HCT116 (cell line): ENCODE results near the gene SDCCAG8. TPM values are rescaled to one million over a fixed set of nuclear protein-coding genes. Genes with fewer than 3 reads are reported as not detected.
A peak's percentile ranks its signal among the peaks of the same experiment; 100 is the strongest.

Experiments
- ATAC-seq: fragments of 200-7000 bp; cut with Tn5 transposase; 2 replicates; pipeline ENCODE4 v1.9.1; 2020; ENCODE audit warnings: mild to moderate bottlenecking, moderate library complexity
- BruUV-seq: library from RNA; stranded (reverse); fragments of 400-500 nt; replicated peaks from 2 replicates; lab custom pipeline; 2021; lab: Mats Ljungman, UMichigan
- CTCF ChIA-PET: fragments of 300-600 bp; sonication (Branson Sonifier 250); formaldehyde crosslinking; loops from one replicate; lab custom pipeline; 2021; ENCODE audit warnings: antibody characterized with exemption; lab: Charles Lee
- POLR2A ChIA-PET: fragments of 300-600, 350-600 bp; sonication (Branson Sonifier 250); formaldehyde crosslinking; loops from one replicate; lab custom pipeline; 2021; ENCODE audit warnings: antibody characterized with exemption; lab: Charles Lee
- RAD21 ChIA-PET, 2 experiments: fragments of 300-600 bp; sonication (Branson Sonifier 250); formaldehyde crosslinking; loops; one replicate each; lab custom pipeline; 2023; ENCODE audit warnings: low total read pairs in 2 of 2; ENCODE audit not compliant: uncharacterized antibody in 2 of 2, unreplicated experiment in 2 of 2, low non-redundant PET in 1 of 2; lab: Charles Lee
- DNase-seq: peaks from one replicate; pipeline ENCODE4 v3.0.0-alpha.2; 2010; ENCODE audit warnings: low read depth, low spot score
- H2AFZ ChIP-seq: fragments of 200-600 bp; shearing (Covaris generic), sonication (generic); 2 replicates; pipeline ENCODE4 v1.6.1; 2017; ENCODE audit warnings: low read depth, mixed run types, mixed read lengths, antibody characterized with exemption, low read length; ENCODE audit not compliant: poor library complexity, severe bottlenecking
- H3K27ac ChIP-seq: 2 replicates; pipeline ENCODE4 v1.5.1; 2012; ENCODE audit warnings: low read depth, low read length
- H3K27me3 ChIP-seq: fragments of 200-600 bp; sonication (generic); 2 replicates; pipeline ENCODE4 v1.6.1; 2016; ENCODE audit warnings: mixed run types, low read length, mixed read lengths; ENCODE audit not compliant: insufficient read depth
- H3K36me3 ChIP-seq, 2 experiments: fragments of 200-500 bp in 1 of 2; fragments of 200-600 bp in 1 of 2; sonication (Bioruptor generic) in 1 of 2; sonication (generic) in 1 of 2; 2 replicates each; pipeline versions ENCODE4 v1.5.1 to v1.6.1; 2014 to 2016; ENCODE audit warnings: low read length in 2 of 2, inconsistent platforms in 1 of 2, mixed read lengths in 1 of 2, mixed run types in 1 of 2; ENCODE audit not compliant: insufficient read depth in 2 of 2, control insufficient read depth in 1 of 2
- H3K4me1 ChIP-seq, 2 experiments: fragments of 200-600 bp in 1 of 2; sonication (generic) in 1 of 2; 2 replicates each; pipeline versions ENCODE4 v1.5.1 to v1.6.1; 2012 to 2017; ENCODE audit warnings: low read length in 2 of 2, inconsistent platforms in 1 of 2, mild to moderate bottlenecking in 1 of 2, mixed read lengths in 1 of 2, mixed run types in 1 of 2, moderate library complexity in 1 of 2; ENCODE audit not compliant: insufficient read depth in 2 of 2, control insufficient read depth in 1 of 2
- H3K4me2 ChIP-seq: fragments of 200-600 bp; sonication (generic); 2 replicates; pipeline ENCODE4 v1.6.1; 2017; ENCODE audit warnings: mixed run types, low read length, mixed read lengths
- H3K4me3 ChIP-seq, 2 experiments: fragments of 200-600 bp in 1 of 2; sonication (generic) in 1 of 2; replicated peaks in 1 of 2; 2 replicates each; pipeline ENCODE4 v1.5.1; 2011 to 2016; ENCODE audit warnings: low read length in 2 of 2, control low read depth in 1 of 2, low read depth in 1 of 2, mild to moderate bottlenecking in 1 of 2, mixed read lengths in 1 of 2, mixed run types in 1 of 2
- H3K79me2 ChIP-seq: fragments of 200-600 bp; sonication (generic); 2 replicates; pipeline ENCODE4 v1.6.1; 2017; ENCODE audit warnings: mild to moderate bottlenecking, mixed run types, low read length, moderate library complexity, mixed read lengths; ENCODE audit not compliant: insufficient read depth
- H3K9ac ChIP-seq: fragments of 200-600 bp; sonication (generic); 2 replicates; pipeline ENCODE4 v1.6.1; 2016; ENCODE audit warnings: low read length, mixed read lengths
- H3K9me2 ChIP-seq: fragments of 200-600 bp; sonication (generic), shearing (Covaris generic); 2 replicates; pipeline ENCODE4 v1.6.1; 2017; ENCODE audit warnings: mixed run types, mild to moderate bottlenecking, moderate library complexity; ENCODE audit not compliant: insufficient read depth
- H3K9me3 ChIP-seq, 2 experiments: fragments of 200-500 bp in 1 of 2; fragments of 200-600 bp in 1 of 2; sonication (Bioruptor generic) in 1 of 2; sonication (generic) in 1 of 2; 2 replicates each; pipeline ENCODE4 v1.6.1; 2014 to 2017; ENCODE audit warnings: low read length in 2 of 2, mixed read lengths in 2 of 2, inconsistent platforms in 1 of 2, low read depth in 1 of 2, mild to moderate bottlenecking in 1 of 2, mixed run types in 1 of 2, moderate library complexity in 1 of 2; ENCODE audit not compliant: control insufficient read depth in 1 of 2, insufficient read depth in 1 of 2
- H4K20me1 ChIP-seq: fragments of 200-600 bp; sonication (generic), shearing (Covaris generic); 2 replicates; pipeline ENCODE4 v1.6.1; 2017; ENCODE audit warnings: mixed run types, mild to moderate bottlenecking, moderate library complexity; ENCODE audit not compliant: insufficient read depth
- CBX3 ChIP-seq: IDR thresholded peaks from 2 replicates; pipeline ENCODE4 v1.6.1; 2012; ENCODE audit warnings: low read depth
- CEBPB ChIP-seq: IDR thresholded peaks from 2 replicates; pipeline ENCODE4 v1.6.1; 2012; ENCODE audit warnings: low read depth
- EGR1 ChIP-seq: IDR thresholded peaks from 2 replicates; pipeline ENCODE4 v1.6.1; 2012; ENCODE audit warnings: low read depth
- EZH2 ChIP-seq: fragments of 200-600 bp; sonication (generic); IDR thresholded peaks from 2 replicates; pipeline ENCODE4 v1.6.1; 2017; ENCODE audit warnings: antibody characterized with exemption, mixed run types
- EZH2phosphoT487 ChIP-seq: fragments of 200-600 bp; IDR thresholded peaks from 2 replicates; pipeline ENCODE4 v1.6.1; 2018; ENCODE audit warnings: antibody characterized with exemption, borderline replicate concordance
- JUND ChIP-seq: IDR thresholded peaks from 2 replicates; pipeline ENCODE4 v1.6.1; 2012
- POLR2A ChIP-seq: IDR thresholded peaks from 2 replicates; pipeline ENCODE4 v1.7.0; 2011; ENCODE audit warnings: borderline replicate concordance; ENCODE audit not compliant: insufficient read depth, insufficient read length; ENCODE audit errors: extremely low read depth
- ZBTB33 ChIP-seq: IDR thresholded peaks from 2 replicates; pipeline ENCODE4 v1.6.1; 2011; ENCODE audit warnings: mild to moderate bottlenecking, low read length, moderate library complexity; ENCODE audit not compliant: insufficient replicate concordance; ENCODE audit errors: extremely low read depth
- ZNF274 ChIP-seq: fragments of 200-500 bp; sonication (Bioruptor generic); IDR thresholded peaks from 2 replicates; pipeline ENCODE4 v1.6.1; 2014; ENCODE audit warnings: mild to moderate bottlenecking, low read depth, low read length, inconsistent platforms
- intact Hi-C: fragments of 100-400 bp; cut with micrococcal nuclease; formaldehyde crosslinking; loops from 2 replicates; pipeline ENCODE4 v1.10.0; 2022
- total RNA-seq: library from RNA; stranded (reverse); gene quantifications from one replicate; pipeline ENCODE4 v1.2.1, GENCODE V29; 2021; ENCODE audit not compliant: unreplicated experiment
- TF ChIP-seq, protein P1 (sequence below): IDR thresholded peaks from 2 replicates; pipeline ENCODE4 v1.6.1; 2012; ENCODE audit warnings: low read depth

SDCCAG8 gene
- total RNA-seq, 1 experiment from 2014 or later, result 38.2 TPM

GRCh38 chr1:243270097-243270864 is 14.4 kb downstream of the SDCCAG8 start:
- CTCF ChIA-PET, result no interaction called here
- DNase-seq (no peak), ATAC-seq (no peak)
- TF ChIP-seq CEBPB, result no peak
- no peak for TF ChIP-seq ZNF274
- TF ChIP-seq EZH2, result no peak
- TF ChIP-seq ZBTB33, result no peak
- no peak for TF ChIP-seq POLR2A
- POLR2A ChIA-PET, result interaction anchor here (2.1 kb wide), 1 partner anchor 15 kb away, joined by 12 read pairs; the partner anchor contains the start of genes CEP170 and SDCCAG8
- H3K9ac ChIP-seq, result peak overlapping the region; percentile 61
- no peak overlapping the region for H2AFZ ChIP-seq
- H3K4me1 ChIP-seq, result peaks cover 27 to 53% of the 10 kb centered on the region in 2 experiments
- H3K9me3 ChIP-seq, result no peaks in the 10 kb centered on the region
- no peaks in the 10 kb centered on the region for H3K27me3 ChIP-seq
- H3K79me2 ChIP-seq, result peaks cover 8% of the 10 kb centered on the region
- BruUV-seq, result no TSS peak
- no peaks in the 10 kb centered on the region for H4K20me1 ChIP-seq
- H3K36me3 ChIP-seq, result no peaks in the 10 kb centered on the region; a peak in 1 of 4 replicates
- 0 out of 4 replicates have a peak overlapping the region, but pooled peaks of 1 of the 2 experiments have one; percentile 51 for H3K4me3 ChIP-seq
- peak overlapping the region; percentile 94 for H3K27ac ChIP-seq
- no peaks in the 10 kb centered on the region for H3K9me2 ChIP-seq
- RAD21 ChIA-PET, result no interaction called here
- intact Hi-C loops, result no loop called here
- H3K4me2 ChIP-seq, result peak overlapping the region; percentile 73

DNA sequence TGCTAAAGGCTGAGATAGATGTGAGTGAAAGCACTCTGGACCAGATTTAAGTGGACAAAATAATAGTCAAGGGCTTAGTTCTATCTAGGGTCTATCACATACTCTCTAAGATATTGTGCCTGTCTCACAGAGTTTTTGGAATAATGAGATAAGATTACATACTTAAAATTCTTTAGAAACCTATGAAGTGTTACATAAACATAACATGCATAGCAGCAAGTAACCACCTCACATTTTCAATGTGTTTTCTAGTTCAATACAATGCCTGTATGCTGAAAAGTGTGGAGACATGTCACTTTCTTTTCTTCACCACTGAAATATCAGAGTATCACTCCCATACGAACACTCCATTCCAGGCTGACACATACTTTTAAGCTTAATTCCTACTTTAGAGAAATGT is 16.2 kb downstream of the SDCCAG8 start:
- H3K27me3 ChIP-seq, result no peaks in the 10 kb centered on the region
- ChIA-PET RAD21 (no interaction called here), CTCF (no interaction called here), POLR2A (interaction anchor here (1.6 kb wide), 1 partner anchor 17 kb away, joined by 4 read pairs; the partner anchor contains the start of genes CEP170 and SDCCAG8)
- no peak overlapping the region for H3K4me2 ChIP-seq
- peaks cover 0 to under 1% of the 10 kb centered on the region in 2 experiments; a peak in 1 of 4 replicates for H3K36me3 ChIP-seq
- DNase-seq, result no peak
- peaks cover 8% of the 10 kb centered on the region for H3K79me2 ChIP-seq
- no peak for TF ChIP-seq CEBPB
- TF ChIP-seq JUND, result no peak
- TF ChIP-seq, protein P1, sequence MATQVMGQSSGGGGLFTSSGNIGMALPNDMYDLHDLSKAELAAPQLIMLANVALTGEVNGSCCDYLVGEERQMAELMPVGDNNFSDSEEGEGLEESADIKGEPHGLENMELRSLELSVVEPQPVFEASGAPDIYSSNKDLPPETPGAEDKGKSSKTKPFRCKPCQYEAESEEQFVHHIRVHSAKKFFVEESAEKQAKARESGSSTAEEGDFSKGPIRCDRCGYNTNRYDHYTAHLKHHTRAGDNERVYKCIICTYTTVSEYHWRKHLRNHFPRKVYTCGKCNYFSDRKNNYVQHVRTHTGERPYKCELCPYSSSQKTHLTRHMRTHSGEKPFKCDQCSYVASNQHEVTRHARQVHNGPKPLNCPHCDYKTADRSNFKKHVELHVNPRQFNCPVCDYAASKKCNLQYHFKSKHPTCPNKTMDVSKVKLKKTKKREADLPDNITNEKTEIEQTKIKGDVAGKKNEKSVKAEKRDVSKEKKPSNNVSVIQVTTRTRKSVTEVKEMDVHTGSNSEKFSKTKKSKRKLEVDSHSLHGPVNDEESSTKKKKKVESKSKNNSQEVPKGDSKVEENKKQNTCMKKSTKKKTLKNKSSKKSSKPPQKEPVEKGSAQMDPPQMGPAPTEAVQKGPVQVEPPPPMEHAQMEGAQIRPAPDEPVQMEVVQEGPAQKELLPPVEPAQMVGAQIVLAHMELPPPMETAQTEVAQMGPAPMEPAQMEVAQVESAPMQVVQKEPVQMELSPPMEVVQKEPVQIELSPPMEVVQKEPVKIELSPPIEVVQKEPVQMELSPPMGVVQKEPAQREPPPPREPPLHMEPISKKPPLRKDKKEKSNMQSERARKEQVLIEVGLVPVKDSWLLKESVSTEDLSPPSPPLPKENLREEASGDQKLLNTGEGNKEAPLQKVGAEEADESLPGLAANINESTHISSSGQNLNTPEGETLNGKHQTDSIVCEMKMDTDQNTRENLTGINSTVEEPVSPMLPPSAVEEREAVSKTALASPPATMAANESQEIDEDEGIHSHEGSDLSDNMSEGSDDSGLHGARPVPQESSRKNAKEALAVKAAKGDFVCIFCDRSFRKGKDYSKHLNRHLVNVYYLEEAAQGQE, result no peak
- no peak for TF ChIP-seq CBX3
- TF ChIP-seq EZH2, result no peak
- no peak for TF ChIP-seq EZH2phosphoT487
- no peak for TF ChIP-seq ZBTB33
- no peak for TF ChIP-seq EGR1
- no peaks in the 10 kb centered on the region for H3K9me2 ChIP-seq
- no TSS peak for BruUV-seq
- H3K9ac ChIP-seq, result no peak overlapping the region
- H3K4me3 ChIP-seq, result no peak overlapping the region
- H4K20me1 ChIP-seq, result no peaks in the 10 kb centered on the region
- peaks cover 19 to 35% of the 10 kb centered on the region in 2 experiments for H3K4me1 ChIP-seq
- H2AFZ ChIP-seq, result no peak overlapping the region
- no peaks in the 10 kb centered on the region for H3K9me3 ChIP-seq
- no peak for ATAC-seq
- intact Hi-C loops, result no loop called here
- no peak overlapping the region for H3K27ac ChIP-seq
